Left lobe of liver (tissue), 2 donors: Measurements from ENCODE around the gene FIZ1. TPM values are rescaled to one million over a fixed set of nuclear protein-coding genes. Genes with fewer than 3 reads are reported as not detected.
A peak's percentile ranks its signal among the peaks of the same experiment; 100 is the strongest.
"Not testable (repeated sequence)": the region's sequence is repeated elsewhere in the genome, so short reads cannot be mapped to it uniquely, and the experiment has no call there.

ENCODE experiments used
- ATAC-seq: fragments of 200-7000 bp; cut with Tn5 transposase; one replicate; pipeline ENCODE4 v1.9.1; 2020; ENCODE audit warnings: mild to moderate bottlenecking, moderate library complexity
- DNase-seq: peaks from one replicate; pipeline ENCODE4 v3.0.0-alpha.2; 2020; ENCODE audit warnings: low spot score
- total RNA-seq: library from RNA; stranded (reverse); gene quantifications from one replicate; pipeline ENCODE4 v1.2.1, GENCODE V29; 2021
- donor health status: DM: no; HTN: no; CAD: no; lungs with moderate emphysema.
- donor health status: DM: no; HTN: yes; CAD: no.

The FIZ1 gene
- total RNA-seq, 1 donor from 2014 or later = 6.7 TPM

GRCh38 chr19:55596304-55596703 lies 3.0 kb downstream of the FIZ1 start:
- DNase-seq (no peak), ATAC-seq (no peak)

GRCh38 chr19:55594996-55595545 lies 4.2 kb downstream of the FIZ1 start:
- ATAC-seq = no peak
- no peak for DNase-seq

- no peak for DNase-seq
- ATAC-seq = no peak
Measured at GRCh38 chr19:55593096-55593772, 6.1 kb downstream of the FIZ1 start.

- ATAC-seq = no peak
- no peak for DNase-seq
Measured at GRCh38 chr19:55592391-55593090, 6.8 kb downstream of the FIZ1 start.

- no peak for ATAC-seq
- DNase-seq = no peak
Measured at GRCh38 chr19:55591555-55591954, 7.8 kb downstream of the FIZ1 start.

GRCh38 chr19:55590617-55591016 lies 8.7 kb downstream of the FIZ1 start:
- DNase-seq (no peak), ATAC-seq (no peak)

- ATAC-seq = no peak
- DNase-seq = no peak
Measured at GRCh38 chr19:55590109-55590508, 9.2 kb downstream of the FIZ1 start.

GRCh38 chr19:55588738-55589137 lies 10.6 kb downstream of the FIZ1 start:
- ATAC-seq (no peak), DNase-seq (no peak)

GRCh38 chr19:55586976-55587668 lies 12.2 kb downstream of the FIZ1 start:
- peak; percentile 95 for DNase-seq
- ATAC-seq = peak; percentile 93

- ATAC-seq (peak; percentile 27), DNase-seq (no peak)
Measured at GRCh38 chr19:55585658-55586339, 13.5 kb downstream of the FIZ1 start.

GRCh38 chr19:55584871-55585270 lies 14.4 kb downstream of the FIZ1 start:
- DNase-seq (no peak), ATAC-seq (no peak)

- ATAC-seq = peak; percentile 14
- DNase-seq = not testable (repeated sequence)
Measured at GRCh38 chr19:55583897-55584296, 15.4 kb downstream of the FIZ1 start.

- ATAC-seq, DNase-seq: not testable (repeated sequence)
Measured at GRCh38 chr19:55582284-55582683, 17.0 kb downstream of the FIZ1 start.

- no peak for DNase-seq
- peak; percentile 12 for ATAC-seq
Measured at GRCh38 chr19:55581823-55582223, 17.5 kb downstream of the FIZ1 start.

GRCh38 chr19:55581145-55581822 lies 18.0 kb downstream of the FIZ1 start:
- ATAC-seq = peak; percentile 50
- DNase-seq = no peak

- DNase-seq = peak; percentile 77
- peak; percentile 78 for ATAC-seq
Measured at GRCh38 chr19:55580628-55581144, 18.6 kb downstream of the FIZ1 start, which contains the start of gene ZNF579. Gene ZNF579 (minus strand): TSS chr19:55580848. CDS start chr19:55579639, 1,209 bp downstream.

GRCh38 chr19:55579766-55580621 lies 19.3 kb downstream of the FIZ1 start:
- ATAC-seq = peak; percentile 7
- no peak for DNase-seq

- ATAC-seq (no peak), DNase-seq (no peak)
Measured at GRCh38 chr19:55578761-55579747, 20.3 kb downstream of the FIZ1 start.
